RPMI7951 (cell line): Measurements from ENCODE around the gene FNDC10. TPM values are rescaled to one million over a fixed set of nuclear protein-coding genes. Genes with fewer than 3 reads are reported as not detected.
A peak's percentile ranks its signal among the peaks of the same experiment; 100 is the strongest.
"Not testable (repeated sequence)": the region's sequence is repeated elsewhere in the genome, so short reads cannot be mapped to it uniquely, and the experiment has no call there.

Experiments
- DNase-seq: peaks from one replicate; pipeline ENCODE4 v3.0.0-alpha.2; 2012; ENCODE audit warnings: low read depth
- total RNA-seq: library from RNA; depleted of rRNA; stranded (reverse); fragments of >200 nt; shearing (Covaris generic); gene quantifications from 2 replicates; pipeline ENCODE4 v1.2.3, GENCODE V29; 2014

Gene FNDC10
- total RNA-seq, 1 experiment from 2014 or later = 3.6 TPM

GRCh38 chr1:1567891-1568291 lies 32.0 kb downstream of the FNDC10 start:
- DNase-seq = no peak

- DNase-seq = peak; percentile 78
These were observed 32.6 kb downstream of the FNDC10 start for GRCh38 chr1:1567152-1567875.

- DNase-seq = no peak
These were observed 34.6 kb downstream of the FNDC10 start for GRCh38 chr1:1565340-1565739.

GRCh38 chr1:1564268-1564667 lies 35.7 kb downstream of the FNDC10 start:
- no peak for DNase-seq

- no peak for DNase-seq
These were observed 36.2 kb downstream of the FNDC10 start for GRCh38 chr1:1563688-1564087.

DNA sequence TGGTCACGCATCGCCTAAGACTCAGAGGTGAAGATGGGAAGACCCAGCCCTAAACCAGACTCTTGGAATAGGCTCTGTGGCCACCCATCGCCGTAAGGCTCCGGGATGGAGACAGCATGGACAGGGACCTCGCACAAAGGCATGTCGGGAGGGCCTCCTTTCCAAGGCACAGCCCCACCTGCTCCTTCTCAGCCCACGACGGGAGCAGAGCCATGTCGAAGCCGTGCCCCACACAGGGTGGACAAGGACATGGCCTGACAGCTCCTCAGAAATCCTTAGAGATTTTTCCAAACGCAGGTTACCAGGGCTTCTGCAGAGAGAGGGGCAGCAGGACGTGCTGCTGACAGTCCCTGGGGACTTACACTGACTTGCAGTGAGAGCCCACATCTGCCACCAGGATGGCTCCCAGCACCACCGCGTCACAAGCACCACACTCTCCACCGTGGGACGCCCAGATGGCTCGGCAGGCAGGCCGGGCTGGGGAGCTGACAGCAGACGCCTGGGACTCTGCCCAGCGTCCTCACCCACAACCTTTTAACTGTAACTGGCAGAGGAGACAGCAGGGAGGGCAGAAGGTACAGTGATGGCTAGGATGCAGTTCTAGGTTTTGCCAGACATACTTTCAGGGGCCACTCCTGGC lies 37.3 kb downstream of the FNDC10 start:
- DNase-seq = no peak

DNA sequence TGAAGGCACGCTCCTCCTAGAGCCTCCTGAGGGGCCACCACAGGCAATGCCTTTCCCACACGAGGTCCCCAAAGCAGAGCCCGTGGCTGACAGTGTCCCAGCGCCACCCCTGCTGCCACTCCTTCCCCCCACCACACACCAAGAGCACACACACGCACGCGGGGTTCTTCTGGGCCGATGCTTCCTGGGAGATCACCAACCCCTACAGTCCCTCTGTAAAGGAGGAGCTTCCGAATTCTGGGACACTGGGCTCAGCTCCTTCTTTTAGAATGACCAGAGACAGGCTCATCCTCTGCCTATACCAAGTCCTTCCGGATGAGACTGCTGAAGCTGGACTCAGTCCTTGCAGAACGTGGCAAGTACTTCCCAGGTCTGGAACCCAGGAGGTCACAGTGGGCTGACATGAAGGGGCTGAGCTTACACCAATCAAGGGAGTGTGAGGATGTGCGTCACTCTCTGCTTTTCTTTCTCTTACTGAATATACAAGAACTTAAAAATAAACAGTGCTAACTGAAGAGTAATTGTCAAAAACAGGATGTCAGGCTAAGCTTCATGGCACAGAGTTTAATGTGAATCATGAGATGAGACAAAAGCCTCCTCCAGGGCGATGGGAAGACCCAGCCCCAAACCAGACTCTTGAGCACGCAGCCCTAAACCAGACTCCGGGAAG lies 38.0 kb downstream of the FNDC10 start:
- DNase-seq = no peak

DNA sequence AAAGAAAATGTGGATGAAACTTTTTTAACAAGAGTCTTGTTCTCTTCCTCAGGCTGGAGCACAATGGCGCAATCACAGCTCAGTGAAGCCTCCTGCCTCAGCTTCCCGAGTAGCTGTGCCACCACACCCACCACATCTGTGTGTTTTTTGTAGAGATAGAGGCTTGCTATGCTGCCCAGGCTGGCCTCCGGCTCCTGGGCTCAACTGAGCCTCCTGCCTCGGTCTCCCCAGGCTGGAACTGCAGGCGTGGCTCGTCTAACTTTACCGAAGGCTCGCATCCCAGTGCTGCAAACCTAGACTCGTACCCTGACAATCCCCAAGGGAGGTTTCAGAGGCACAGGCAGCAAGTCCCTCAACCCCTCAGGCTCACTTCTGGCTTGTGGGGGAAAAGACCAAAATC lies 39.8 kb downstream of the FNDC10 start:
- no peak for DNase-seq

- no peak for DNase-seq
These were observed 40.9 kb downstream of the FNDC10 start for GRCh38 chr1:1559066-1559465.

- DNase-seq = no peak
These were observed 41.3 kb downstream of the FNDC10 start for GRCh38 chr1:1558591-1558990.

- not testable (repeated sequence) for DNase-seq
These were observed 42.2 kb downstream of the FNDC10 start for GRCh38 chr1:1557688-1558087.

- DNase-seq = not testable (repeated sequence)
These were observed 43.0 kb downstream of the FNDC10 start for GRCh38 chr1:1556961-1557360.

DNA sequence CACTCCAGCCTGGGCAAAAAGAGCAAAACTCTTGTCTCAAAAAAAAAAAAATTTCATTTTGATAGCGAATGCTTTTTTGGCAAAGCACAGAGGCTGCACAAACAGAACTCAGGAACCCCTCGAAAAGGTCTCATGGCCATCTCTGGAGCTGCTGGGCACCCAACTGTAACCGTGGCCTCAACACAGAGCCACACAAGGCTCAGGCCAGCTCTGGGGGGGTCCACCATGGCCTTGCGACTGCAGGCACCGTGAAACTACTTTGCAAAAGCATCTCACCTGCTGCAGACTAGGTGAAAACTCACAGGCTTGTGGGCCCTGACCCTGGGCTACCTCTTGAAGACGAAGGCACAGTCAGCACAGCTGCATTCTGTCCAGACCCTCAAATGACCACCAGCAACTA lies 43.4 kb downstream of the FNDC10 start:
- DNase-seq = no peak

DNA sequence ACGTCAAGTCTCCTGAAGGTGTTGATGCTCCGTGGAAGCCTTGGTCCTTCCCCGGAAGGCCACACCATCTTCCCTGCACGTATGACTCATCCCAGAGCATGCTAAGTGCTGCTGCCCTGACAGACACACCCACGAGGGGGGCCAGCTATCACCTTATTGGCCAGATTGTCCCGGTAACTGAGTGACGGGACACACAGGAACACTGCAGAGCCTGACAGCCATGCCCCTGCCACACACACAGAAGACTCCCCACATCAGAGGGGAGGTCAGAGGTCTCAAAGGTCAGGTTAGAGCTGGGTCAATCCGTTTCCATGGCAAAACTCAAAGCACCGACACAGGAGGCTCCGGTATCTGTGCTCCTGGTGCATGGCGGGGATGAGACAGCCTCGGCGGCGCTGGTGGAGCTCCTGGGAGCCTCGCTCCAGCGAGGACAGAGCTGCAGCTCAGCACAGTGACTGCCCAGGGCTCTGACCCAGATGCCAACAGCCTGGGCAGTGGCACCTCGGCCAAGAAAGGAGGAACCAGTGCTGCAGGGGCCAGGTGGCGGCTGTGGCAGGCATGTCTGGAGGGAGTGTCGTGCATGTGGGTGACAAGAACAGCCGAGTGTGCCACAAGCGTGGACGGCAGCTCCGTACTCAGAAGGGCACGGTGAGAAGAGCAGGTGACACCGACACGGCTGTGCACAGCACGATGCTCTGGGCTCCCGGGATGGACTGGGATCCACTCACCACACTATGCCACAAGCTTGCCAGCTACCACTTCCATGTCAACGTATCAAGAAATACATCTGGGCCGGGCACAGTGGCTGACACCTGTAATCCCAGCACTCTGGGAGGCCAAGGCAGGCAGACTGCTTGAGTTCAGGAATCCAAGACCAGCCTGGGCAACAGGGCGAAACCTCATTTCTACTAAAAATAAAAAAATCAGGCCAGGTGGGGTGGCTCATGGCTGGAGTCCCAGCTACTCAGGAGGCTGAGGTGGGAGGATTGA lies 44.7 kb downstream of the FNDC10 start:
- DNase-seq = peak; percentile 78

DNA sequence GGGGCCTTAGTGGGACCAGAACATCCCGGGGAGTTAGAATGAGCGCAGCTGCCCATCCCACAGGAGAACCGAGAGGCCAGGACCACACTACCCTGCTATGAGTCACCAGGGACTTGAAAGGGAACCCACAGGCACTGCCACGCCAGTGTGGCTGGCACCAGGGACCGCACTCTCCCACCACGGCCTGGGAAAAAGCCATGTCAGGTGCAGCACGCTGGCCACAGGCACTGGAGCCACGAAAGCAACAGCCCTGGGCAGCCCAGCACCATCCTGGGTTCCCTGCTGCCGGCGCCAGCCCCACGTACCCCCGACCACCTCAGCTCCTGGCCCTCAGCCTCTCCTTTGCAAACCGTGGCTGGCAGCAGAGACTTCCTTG lies 45.4 kb downstream of the FNDC10 start:
- DNase-seq = peak; percentile 56

DNA sequence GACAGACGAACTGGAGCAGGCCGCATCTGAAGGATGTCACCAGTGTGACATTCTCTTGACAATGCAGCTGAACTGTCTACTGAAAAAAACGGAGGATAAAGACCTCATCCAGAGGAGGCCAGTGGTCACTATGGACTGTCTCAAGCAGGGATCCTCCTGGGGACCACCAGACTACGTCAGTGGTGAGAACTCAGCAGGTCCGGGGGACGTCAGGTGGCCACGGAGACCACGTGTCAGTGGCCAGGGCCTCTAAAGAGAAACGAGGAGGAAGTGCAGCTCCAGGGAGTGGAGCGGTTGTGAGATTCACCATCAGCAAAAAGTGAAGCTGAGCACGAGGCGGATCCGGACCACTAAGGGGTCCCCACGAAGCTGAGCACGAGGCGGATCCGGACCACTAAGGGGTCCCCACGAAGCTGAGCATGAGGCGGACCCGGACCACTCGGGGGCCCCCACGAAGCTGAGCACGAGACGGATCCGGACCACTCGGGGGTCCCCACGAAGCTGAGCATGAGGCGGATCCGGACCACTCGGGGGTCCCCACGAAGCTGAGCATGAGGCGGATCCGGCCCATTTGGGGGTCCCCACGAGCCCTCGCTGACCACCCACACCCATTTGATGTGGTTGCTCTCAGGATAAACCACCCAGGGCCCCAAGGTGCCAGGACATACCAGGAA lies 46.0 kb downstream of the FNDC10 start:
- DNase-seq = no peak

- DNase-seq = no peak
These were observed 47.7 kb downstream of the FNDC10 start for GRCh38 chr1:1552263-1552639.

GRCh38 chr1:1551524-1552262 lies 48.2 kb downstream of the FNDC10 start:
- no peak for DNase-seq

GRCh38 chr1:1550591-1551432 lies 49.1 kb downstream of the FNDC10 start:
- no peak for DNase-seq

DNA sequence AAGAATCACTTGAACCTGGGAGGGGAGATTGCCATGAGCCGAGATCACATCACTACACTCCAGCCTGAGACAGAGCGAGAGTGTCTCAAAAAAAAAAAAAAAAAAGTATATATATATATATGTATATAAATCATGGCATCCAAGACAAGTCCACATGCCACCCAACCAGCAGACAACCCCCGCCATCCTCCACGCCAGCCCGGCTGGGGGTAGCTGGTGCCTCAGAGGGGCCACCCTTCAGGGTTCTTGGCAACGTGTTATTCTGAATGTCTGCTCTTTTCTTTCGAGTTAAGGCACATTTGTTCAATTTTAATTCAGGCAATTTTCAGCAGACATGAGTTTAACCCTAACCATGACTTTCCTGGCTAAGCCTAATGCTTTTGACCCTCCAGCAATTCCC lies 49.8 kb downstream of the FNDC10 start:
- DNase-seq = no peak
